ENCODE measurements around the gene SHC3.

Gene SHC3

GRCh38 chr9:88983865-88984542 lies 194.6 kb downstream of the SHC3 start:
- DNase-seq: no peak

- peak; percentile 92 for DNase-seq
Measured at GRCh38 chr9:88980740-88981203, 197.8 kb downstream of the SHC3 start.

- DNase-seq: no peak
Measured at GRCh38 chr9:88979791-88980190, 198.8 kb downstream of the SHC3 start.

- DNase-seq: no peak
Measured at GRCh38 chr9:88979021-88979420, 199.6 kb downstream of the SHC3 start.

GRCh38 chr9:88978034-88978433 lies 200.6 kb downstream of the SHC3 start:
- DNase-seq: no peak

- no peak for DNase-seq
Measured at GRCh38 chr9:88976890-88977257, 201.7 kb downstream of the SHC3 start.

- no peak for DNase-seq
Measured at GRCh38 chr9:88975966-88976889, 202.4 kb downstream of the SHC3 start.

GRCh38 chr9:88974641-88975040 lies 204.0 kb downstream of the SHC3 start:
- DNase-seq: no peak

GRCh38 chr9:88973281-88974045 lies 205.2 kb downstream of the SHC3 start:
- DNase-seq: no peak

GRCh38 chr9:88972401-88972800 lies 206.2 kb downstream of the SHC3 start:
- DNase-seq: no peak

- DNase-seq: no peak
Measured at GRCh38 chr9:88971131-88971960, 207.3 kb downstream of the SHC3 start.

GRCh38 chr9:88969646-88970373 lies 208.8 kb downstream of the SHC3 start:
- no peak for DNase-seq

- no peak for DNase-seq
Measured at GRCh38 chr9:88968799-88969198, 209.8 kb downstream of the SHC3 start.

GRCh38 chr9:88966894-88967676 lies 211.5 kb downstream of the SHC3 start:
- DNase-seq: no peak

GRCh38 chr9:88965473-88965872 lies 213.1 kb downstream of the SHC3 start:
- DNase-seq: no peak

- DNase-seq: no peak
Measured at GRCh38 chr9:88960632-88961031, 218.0 kb downstream of the SHC3 start.

GRCh38 chr9:88959727-88960469 lies 218.7 kb downstream of the SHC3 start:
- no peak for DNase-seq

- no peak for DNase-seq
Measured at GRCh38 chr9:88957526-88957925, 221.1 kb downstream of the SHC3 start.

All from fibroblast of skin of abdomen (primary cell).